ENCODE measurements around the gene RPS15.

RPS15 gene

DNA sequence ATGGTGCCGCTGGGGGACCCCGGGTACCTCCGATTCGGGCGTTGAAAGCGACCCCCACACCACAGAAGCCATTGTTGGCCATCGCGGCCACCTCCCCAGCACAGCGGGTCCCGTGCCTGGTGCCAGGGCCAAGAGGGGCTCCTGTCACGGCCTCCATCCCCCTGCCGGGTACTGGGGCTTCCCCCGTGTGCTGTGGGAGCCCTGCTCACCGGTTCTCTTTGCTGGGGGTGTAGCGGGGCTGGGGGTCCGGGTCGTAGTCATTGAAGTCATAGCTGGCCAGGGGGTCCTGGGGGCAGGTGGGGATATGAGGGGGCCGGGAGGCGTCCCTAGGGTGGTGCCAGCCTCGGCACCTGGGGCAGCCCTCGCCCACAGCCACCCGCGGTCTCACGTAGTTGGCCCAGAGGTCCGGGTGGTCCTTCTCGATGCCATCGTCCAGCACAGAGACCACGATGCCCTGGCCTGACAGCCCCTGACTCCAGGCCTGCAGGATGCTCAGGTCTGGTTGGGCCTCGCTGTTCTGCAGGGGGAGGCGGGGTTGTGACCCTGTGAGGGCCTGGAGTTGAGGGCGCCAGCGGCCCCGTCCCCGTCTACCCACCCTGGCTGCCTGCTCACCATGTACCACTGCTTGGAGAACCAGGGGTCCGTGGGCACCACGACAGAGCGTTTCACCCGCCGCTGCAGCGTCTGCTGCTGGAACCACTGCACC is 49.5 kb downstream of the RPS15 start:
- no peak for DNase-seq (ENCODE audit: low spot score)

DNA sequence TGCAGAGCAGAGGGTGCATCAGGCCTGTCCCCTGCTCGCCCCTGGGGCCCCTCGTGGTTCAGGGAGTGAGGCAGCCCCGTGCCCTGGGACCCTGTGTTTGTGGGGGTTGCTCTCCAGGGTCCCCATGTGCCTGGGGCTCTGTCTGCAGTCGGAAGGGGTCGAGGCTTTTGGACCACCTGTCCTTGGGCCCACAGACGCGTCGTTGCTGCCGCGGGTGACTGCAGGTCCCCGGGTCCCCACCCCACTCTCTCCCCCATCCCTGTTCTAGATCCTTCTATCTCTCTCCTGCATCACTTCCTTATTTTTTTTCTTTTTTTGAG is 50.0 kb downstream of the RPS15 start:
- no peak for DNase-seq (ENCODE audit: low spot score)

DNA sequence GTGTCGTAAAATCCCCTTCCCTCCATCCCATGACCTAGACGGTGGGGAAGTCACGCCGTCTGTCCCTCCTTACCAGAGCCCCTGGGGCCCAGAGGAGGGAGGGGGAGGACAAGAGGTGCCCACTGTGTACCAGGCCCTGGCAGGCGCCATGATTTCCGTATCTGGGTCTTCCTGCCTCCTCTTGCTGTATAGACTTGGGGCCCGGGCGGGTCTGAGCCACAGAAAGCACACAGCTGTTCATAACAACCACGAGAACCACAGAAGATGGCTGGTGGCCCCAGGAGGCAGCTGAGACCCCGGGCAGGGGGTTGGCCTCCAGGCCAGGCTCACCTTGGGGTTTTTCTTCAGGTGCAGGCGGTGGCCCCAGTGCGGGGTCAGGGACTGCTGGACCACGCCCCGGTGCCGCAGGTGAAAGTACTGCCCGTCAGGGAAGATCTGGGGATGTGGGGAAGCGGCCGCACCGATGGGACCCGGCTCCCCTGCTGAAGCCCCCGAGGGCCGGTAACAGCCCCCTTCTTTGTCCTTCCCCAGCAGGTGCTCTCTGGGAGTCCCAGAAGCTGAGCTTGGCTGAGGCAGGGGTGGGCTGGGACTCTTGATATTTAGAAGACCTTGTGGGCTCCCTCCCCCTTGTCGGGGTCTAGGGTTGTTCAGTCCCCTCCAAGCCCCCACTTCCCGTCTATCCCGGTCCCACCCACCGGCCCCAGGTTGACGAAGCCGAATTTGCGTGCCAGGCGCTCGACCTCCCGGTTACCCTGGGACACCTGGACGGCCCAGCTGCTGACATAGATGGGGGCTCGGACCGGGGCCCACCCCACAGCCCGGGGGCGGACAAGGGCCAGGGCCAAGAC is 51.5 kb downstream of the RPS15 start:
- no peak for DNase-seq (ENCODE audit: low spot score)

Data from HuH-7 (cell line).